GM23338 (cell line): Measurements from ENCODE around the gene GJC2. TPM values are rescaled to one million over a fixed set of nuclear protein-coding genes. Genes with fewer than 3 reads are reported as not detected.
A peak's percentile ranks its signal among the peaks of the same experiment; 100 is the strongest.

ENCODE experiments used
- ATAC-seq: fragments of 200-7000 bp; cut with Tn5 transposase; 3 replicates; pipeline ENCODE4 v1.9.1; 2020
- DNase-seq: peaks from one replicate; pipeline ENCODE4 v3.0.0-alpha.2; 2015; ENCODE audit warnings: low spot score
- H2AFZ ChIP-seq: fragments of 200-600 bp; sonication (generic); 2 replicates; pipeline ENCODE4 v1.8.0; 2016; ENCODE audit warnings: antibody characterized with exemption, mild to moderate bottlenecking, moderate library complexity
- H3F3A ChIP-seq: fragments of 200-600 bp; sonication (generic); replicated peaks from 2 replicates; pipeline ENCODE4 v1.8.0; 2017; ENCODE audit warnings: antibody characterized with exemption, mixed run types, low read depth
- H3K27ac ChIP-seq: fragments of 200-600 bp; sonication (generic); 2 replicates; pipeline ENCODE4 v1.6.1; 2016; ENCODE audit warnings: low read depth
- H3K27me3 ChIP-seq: fragments of 200-600 bp; sonication (generic); 2 replicates; pipeline ENCODE4 v1.8.0; 2016; ENCODE audit warnings: mild to moderate bottlenecking, mixed run types, moderate library complexity; ENCODE audit not compliant: insufficient read depth
- H3K36me3 ChIP-seq: fragments of 200-600 bp; sonication (generic); 2 replicates; pipeline ENCODE4 v1.8.0; 2016; ENCODE audit warnings: mild to moderate bottlenecking; ENCODE audit not compliant: insufficient read depth
- H3K4me1 ChIP-seq: fragments of 200-600 bp; sonication (generic); 2 replicates; pipeline ENCODE4 v1.8.0; 2016; ENCODE audit warnings: mild to moderate bottlenecking, moderate library complexity; ENCODE audit not compliant: insufficient read depth
- H3K4me2 ChIP-seq: fragments of 200-600 bp; sonication (generic); 2 replicates; pipeline ENCODE4 v1.7.1; 2017; ENCODE audit warnings: mixed run types
- H3K4me3 ChIP-seq: fragments of 200-600 bp; sonication (generic); 2 replicates; pipeline ENCODE4 v1.6.1; 2016; ENCODE audit warnings: mixed run types
- H3K79me2 ChIP-seq: fragments of 200-600 bp; sonication (generic); replicated peaks from 2 replicates; pipeline ENCODE4 v1.8.0; 2017; ENCODE audit warnings: mild to moderate bottlenecking; ENCODE audit not compliant: insufficient read depth
- H3K9me2 ChIP-seq: fragments of 200-600 bp; sonication (generic); 2 replicates; pipeline ENCODE4 v1.8.0; 2017; ENCODE audit not compliant: insufficient read depth
- H4K20me1 ChIP-seq: fragments of 200-600 bp; sonication (generic); replicated peaks from 2 replicates; pipeline ENCODE4 v1.8.0; 2017; ENCODE audit warnings: mild to moderate bottlenecking; ENCODE audit not compliant: insufficient read depth
- H3K27ac Mint-ChIP-seq: 2 replicates; pipeline ENCODE4 v1.8.0; 2020; ENCODE audit warnings: inconsistent platforms, mild to moderate bottlenecking, moderate library complexity, mixed read lengths
- H3K27me3 Mint-ChIP-seq: 3 replicates; pipeline ENCODE4 v1.8.0; 2022; ENCODE audit warnings: low read depth, mild to moderate bottlenecking, moderate library complexity, mixed read lengths, inconsistent platforms; ENCODE audit not compliant: insufficient read depth, poor library complexity
- H3K36me3 Mint-ChIP-seq: 3 replicates; pipeline ENCODE4 v1.8.0; 2021; ENCODE audit warnings: low read depth, mild to moderate bottlenecking, inconsistent platforms, moderate library complexity, mixed read lengths
- H3K4me1 Mint-ChIP-seq: 3 replicates; pipeline ENCODE4 v1.8.0; 2020; ENCODE audit warnings: mild to moderate bottlenecking, inconsistent platforms, mixed read lengths
- H3K4me3 Mint-ChIP-seq: 3 replicates; pipeline ENCODE4 v1.8.0; 2021; ENCODE audit warnings: moderate library complexity, mild to moderate bottlenecking, inconsistent platforms, mixed read lengths
- H3K9me3 Mint-ChIP-seq: 3 replicates; pipeline ENCODE4 v1.8.0; 2020; ENCODE audit warnings: moderate library complexity, mild to moderate bottlenecking, inconsistent platforms, mixed read lengths
- CREB1 ChIP-seq: fragments of 250-450 bp; sonication (Bioruptor Pico); IDR thresholded peaks from 2 replicates; pipeline ENCODE4 v1.5.0; 2020; ENCODE audit warnings: low read depth, mild to moderate bottlenecking, moderate library complexity
- EZH2 ChIP-seq: fragments of 200-600 bp; sonication (generic); IDR thresholded peaks from one replicate; pipeline ENCODE4 v1.8.0; 2017; ENCODE audit warnings: antibody characterized with exemption, mild to moderate bottlenecking, low read depth; ENCODE audit not compliant: unreplicated experiment
- EZH2phosphoT487 ChIP-seq: fragments of 200-600 bp; sonication (generic); IDR thresholded peaks from one replicate; pipeline ENCODE4 v1.8.1; 2018; ENCODE audit warnings: antibody characterized with exemption; ENCODE audit not compliant: unreplicated experiment
- JUNB ChIP-seq: IDR thresholded peaks from one replicate; pipeline ENCODE4 v1.6.1; 2016; ENCODE audit warnings: antibody characterized with exemption; ENCODE audit not compliant: unreplicated experiment
- POLR2AphosphoS5 ChIP-seq: IDR thresholded peaks from 2 replicates; pipeline ENCODE4 v1.6.1; 2016; ENCODE audit warnings: antibody characterized with exemption, low read depth
- ZNF114 ChIP-seq: fragments of 250-450 bp; sonication (Bioruptor Pico); IDR thresholded peaks from 2 replicates; pipeline ENCODE4 v1.5.0; 2020; ENCODE audit warnings: mild to moderate bottlenecking, moderate library complexity
- ZNF462 ChIP-seq: fragments of 250-450 bp; sonication (Bioruptor Pico); IDR thresholded peaks from 2 replicates; pipeline ENCODE4 v1.5.0; 2020; ENCODE audit warnings: mild to moderate bottlenecking, moderate library complexity
- polyA plus RNA-seq: library from polyadenylated mRNA; unstranded; fragments of >200 nt; fragmentation: Nextera tagmentation; extraction: Ambion mirVana; gene quantifications from 2 replicates; pipeline ENCODE4 v1.2.1, GENCODE V29; 2016
- total RNA-seq: library from RNA; depleted of rRNA; stranded (reverse); fragments of >200 nt; shearing (Covaris generic); gene quantifications from 2 replicates; pipeline ENCODE4 v1.2.3, GENCODE V29; 2014
- TF ChIP-seq, protein P1 (sequence below), 2 experiments: fragments of 200-600 bp in 1 of 2; sonication (generic) in 1 of 2; conservative IDR thresholded peaks; 2 replicates each; pipeline versions ENCODE4 v1.5.1 to v1.6.1; 2016 to 2017; ENCODE audit warnings: antibody characterized with exemption in 2 of 2, low read depth in 2 of 2, mild to moderate bottlenecking in 2 of 2, moderate library complexity in 1 of 2

GJC2 gene
- total and polyA plus RNA-seq, 2 experiments from 2014 or later: 0.15 to 1.2 TPM

DNA sequence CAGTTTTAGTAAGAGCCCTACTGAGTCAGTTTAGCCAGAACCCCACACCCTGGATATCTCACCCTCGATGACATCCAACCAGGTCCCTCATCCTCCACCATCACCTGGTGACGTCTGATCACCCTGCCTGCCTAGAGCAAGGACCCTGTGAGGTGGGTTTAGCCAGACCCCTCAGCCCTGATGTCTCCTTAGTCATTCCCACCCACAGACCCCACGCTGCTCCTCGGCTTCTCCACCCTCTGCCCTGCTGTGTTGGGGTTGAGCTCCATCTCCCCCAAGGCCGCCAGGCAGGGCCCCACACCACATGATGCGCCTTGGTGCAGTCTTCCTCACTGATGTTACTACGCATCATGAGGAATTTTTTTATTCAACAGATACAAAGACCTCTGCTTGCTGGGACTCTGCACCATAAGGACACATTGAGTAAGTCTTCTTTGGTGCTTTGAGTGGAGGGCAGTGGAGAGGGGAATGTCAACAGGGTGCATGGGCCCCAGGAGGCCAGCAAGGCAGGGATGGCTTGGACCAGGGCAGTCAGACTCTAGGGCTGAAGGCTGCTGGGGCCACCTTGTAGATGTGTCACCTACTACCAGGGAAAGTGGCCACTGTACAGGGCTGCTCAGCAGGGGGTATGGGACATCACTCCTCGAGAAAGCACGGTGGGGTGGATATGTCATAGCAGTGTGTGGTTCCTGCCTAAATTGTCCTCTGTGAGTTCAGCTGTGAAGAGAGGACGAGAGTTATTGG is 14.2 kb downstream of the GJC2 start:
- H3K9me3 Mint-ChIP-seq: no peaks in the 10 kb centered on the region
- ATAC-seq: no peak

More for the DNA sequence above, 14.2 kb downstream of the GJC2 start:
- Histone ChIP-seq H3K4me2 (no peak overlapping the region), H3K27ac (no peak overlapping the region), H3K9me2 (no peaks in the 10 kb centered on the region), H3K27me3 (peaks cover 11% of the 10 kb centered on the region), H3F3A (0 out of 2 replicates have a peak, but pooled peaks cover 2% of the 10 kb centered on the region), H2AFZ (no peak overlapping the region), H3K4me1 (peaks cover 8% of the 10 kb centered on the region; the same call in 1 of the 2 replicates), H4K20me1 (no peaks in the 10 kb centered on the region; the same call in 1 of the 2 replicates), H3K4me3 (no peak overlapping the region), H3K79me2 (peaks cover 16% of the 10 kb centered on the region), H3K36me3 (no peaks in the 10 kb centered on the region)
- Mint-ChIP-seq H3K4me3 (peak overlapping the region; percentile 85), H3K27ac (no peak overlapping the region), H3K36me3 (no peaks in the 10 kb centered on the region; the same call in 2 of the 3 replicates), H3K27me3 (peaks cover 10% of the 10 kb centered on the region), H3K4me1 (peaks cover 10% of the 10 kb centered on the region; the same call in 2 of the 3 replicates)
- no peak for DNase-seq
- TF ChIP-seq EZH2 (no peak), POLR2AphosphoS5 (no peak), JUNB (no peak), CREB1 (CRISPR knock-in tag) (no peak), EZH2phosphoT487 (no peak), ZNF462 (no peak), ZNF114 (CRISPR knock-in tag) (no peak)
- TF ChIP-seq, protein P1, sequence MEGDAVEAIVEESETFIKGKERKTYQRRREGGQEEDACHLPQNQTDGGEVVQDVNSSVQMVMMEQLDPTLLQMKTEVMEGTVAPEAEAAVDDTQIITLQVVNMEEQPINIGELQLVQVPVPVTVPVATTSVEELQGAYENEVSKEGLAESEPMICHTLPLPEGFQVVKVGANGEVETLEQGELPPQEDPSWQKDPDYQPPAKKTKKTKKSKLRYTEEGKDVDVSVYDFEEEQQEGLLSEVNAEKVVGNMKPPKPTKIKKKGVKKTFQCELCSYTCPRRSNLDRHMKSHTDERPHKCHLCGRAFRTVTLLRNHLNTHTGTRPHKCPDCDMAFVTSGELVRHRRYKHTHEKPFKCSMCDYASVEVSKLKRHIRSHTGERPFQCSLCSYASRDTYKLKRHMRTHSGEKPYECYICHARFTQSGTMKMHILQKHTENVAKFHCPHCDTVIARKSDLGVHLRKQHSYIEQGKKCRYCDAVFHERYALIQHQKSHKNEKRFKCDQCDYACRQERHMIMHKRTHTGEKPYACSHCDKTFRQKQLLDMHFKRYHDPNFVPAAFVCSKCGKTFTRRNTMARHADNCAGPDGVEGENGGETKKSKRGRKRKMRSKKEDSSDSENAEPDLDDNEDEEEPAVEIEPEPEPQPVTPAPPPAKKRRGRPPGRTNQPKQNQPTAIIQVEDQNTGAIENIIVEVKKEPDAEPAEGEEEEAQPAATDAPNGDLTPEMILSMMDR (conservative IDR thresholded peaks at IDR 0.05; ENCODE audit: low read depth in 2 of 2): no peak
